ENCODE results near the gene FBRS. TPM values are rescaled to one million over a fixed set of nuclear protein-coding genes. Genes with fewer than 3 reads are reported as not detected.

The FBRS gene
- total RNA-seq, 3 donors from 2014 or later: 132 to 158 (median 137) TPM

DNA sequence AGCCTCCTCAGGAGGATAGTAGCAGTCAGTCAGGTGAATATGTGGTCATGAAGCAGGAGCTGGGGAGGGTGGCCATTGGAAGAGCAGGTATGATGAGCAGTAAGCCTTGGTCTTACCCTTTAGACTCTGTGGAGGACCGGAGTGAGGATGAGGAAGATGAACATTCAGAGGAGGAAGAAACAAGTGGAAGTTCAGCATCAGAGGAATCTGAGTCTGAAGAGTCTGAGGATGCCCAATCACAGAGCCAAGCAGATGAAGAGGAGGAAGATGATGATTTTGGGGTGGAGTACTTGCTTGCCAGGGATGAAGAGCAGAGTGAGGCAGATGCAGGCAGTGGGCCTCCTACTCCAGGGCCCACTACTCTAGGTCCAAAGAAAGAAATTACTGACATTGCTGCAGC, 53.5 kb downstream of the FBRS start:
- DNase-seq (no peak), ATAC-seq (no peak)
- H3K9me3 Mint-ChIP-seq: no peaks in the 10 kb centered on the region
- no peaks in the 10 kb centered on the region for H3K27me3 Mint-ChIP-seq (ENCODE audit: low read depth)
- peaks cover 67% of the 10 kb centered on the region for H3K36me3 Mint-ChIP-seq (ENCODE audit: insufficient read depth)
- H3K4me1 Mint-ChIP-seq (ENCODE audit: low read depth): peaks cover 27% of the 10 kb centered on the region
- H3K4me3 Mint-ChIP-seq: no peak overlapping the region

DNA sequence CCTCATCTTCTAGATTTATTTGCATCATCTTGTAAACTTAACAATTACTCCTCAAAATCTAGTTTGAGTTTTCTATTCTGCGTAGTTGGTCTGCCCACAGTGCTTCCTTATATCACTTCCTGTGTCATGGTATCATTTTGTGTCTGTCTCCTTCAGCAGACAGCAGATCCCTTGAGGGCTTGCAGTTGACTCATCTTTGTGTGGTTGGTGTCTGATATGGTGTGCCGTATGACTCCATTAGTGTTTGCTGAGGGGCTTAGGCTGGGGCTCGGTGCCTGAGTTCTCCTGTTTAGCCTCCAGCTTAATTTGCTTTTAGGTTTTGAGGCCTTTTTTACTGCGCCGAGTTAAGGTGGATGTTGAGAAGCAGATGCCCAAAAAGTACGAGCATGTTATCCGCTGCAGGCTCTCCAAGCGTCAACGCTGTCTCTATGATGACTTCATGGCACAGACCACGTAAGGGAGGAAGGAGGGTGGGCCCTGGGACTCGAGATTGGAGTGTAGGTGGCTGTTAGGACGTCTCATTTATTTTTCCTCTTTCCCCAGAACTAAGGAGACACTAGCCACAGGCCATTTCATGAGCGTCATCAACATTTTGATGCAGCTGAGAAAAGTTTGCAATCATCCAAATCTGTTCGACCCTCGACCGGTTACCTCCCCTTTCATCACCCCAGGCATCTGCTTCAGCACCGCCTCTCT, 57.7 kb downstream of the FBRS start:
- Mint-ChIP-seq H3K4me1 (ENCODE audit: low read depth) (peaks cover 33% of the 10 kb centered on the region), H3K27me3 (ENCODE audit: low read depth) (no peaks in the 10 kb centered on the region), H3K36me3 (ENCODE audit: insufficient read depth) (peaks cover 52% of the 10 kb centered on the region), H3K9me3 (no peaks in the 10 kb centered on the region), H3K4me3 (peak overlapping the region; percentile 45)
- peak; percentile 98 to 100 for ATAC-seq
- DNase-seq: peak; percentile 34

DNA sequence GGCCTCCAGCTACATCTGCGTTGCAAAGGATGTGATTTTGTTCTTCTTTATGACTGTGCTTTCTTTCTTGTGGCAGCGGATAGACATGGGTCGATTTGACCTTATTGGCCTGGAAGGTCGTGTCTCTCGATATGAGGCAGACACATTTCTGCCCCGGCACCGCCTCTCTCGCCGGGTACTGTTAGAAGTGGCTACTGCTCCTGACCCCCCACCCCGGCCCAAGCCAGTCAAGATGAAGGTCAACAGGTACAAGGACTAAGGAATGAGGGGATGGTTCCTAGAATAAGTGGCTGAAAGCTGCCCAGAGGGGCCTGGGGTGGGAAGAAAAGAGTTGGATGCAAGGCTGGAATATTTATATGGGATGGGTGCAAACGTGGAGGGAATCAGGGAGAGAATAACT, 61.9 kb downstream of the FBRS start:
- peaks cover 25% of the 10 kb centered on the region for H3K4me1 Mint-ChIP-seq (ENCODE audit: low read depth)
- H3K9me3 Mint-ChIP-seq: no peaks in the 10 kb centered on the region
- no peaks in the 10 kb centered on the region for H3K27me3 Mint-ChIP-seq (ENCODE audit: low read depth)
- no peak for DNase-seq
- H3K36me3 Mint-ChIP-seq (ENCODE audit: insufficient read depth): peaks cover 60% of the 10 kb centered on the region
- no peak overlapping the region for H3K4me3 Mint-ChIP-seq
- ATAC-seq: no peak

Other genes with a start within 250 kb of the FBRS start
- 100 to 1,000 TPM; 226 to 283 (median 250) TPM for gene DCTPP1, start 228.4 kb upstream of the FBRS start, total RNA-seq
- gene SEPHS2, start 212.6 kb upstream of the FBRS start, total RNA-seq: 10 to 100 TPM; 64.5 to 69.1 (median 67.1) TPM
- 100 to 1,000 TPM; 193 to 259 (median 220) TPM for gene ITGAL, start 185.7 kb upstream of the FBRS start, total RNA-seq
- 10 to 100 TPM in 2 of 3 donors, 1 to 10 TPM in 1; 9.1 to 10.7 (median 10.5) TPM for gene ZNF768, start 131.9 kb upstream of the FBRS start, total RNA-seq
- gene ZNF747, start 123.6 kb upstream of the FBRS start, total RNA-seq: 10 to 100 TPM; 14.2 to 15.4 (median 15.2) TPM
- 10 to 100 TPM; 21.2 to 23.4 (median 22.5) TPM for gene ZNF764, start 100.1 kb upstream of the FBRS start, total RNA-seq
- gene ZNF688, start 86.7 kb upstream of the FBRS start, total RNA-seq: 1 to 10 TPM; 5.6 to 8.1 (median 7.4) TPM
- 1 to 10 TPM; 4.7 to 9.5 (median 6.8) TPM for gene ZNF785, start 72.7 kb upstream of the FBRS start, total RNA-seq
- gene ZNF689, start 48.0 kb upstream of the FBRS start, total RNA-seq: 10 to 100 TPM; 15.4 to 16.9 (median 16.0) TPM
- gene PRR14, start 7.5 kb upstream of the FBRS start, total RNA-seq: 10 to 100 TPM; 65.1 to 85.3 (median 71.0) TPM
- gene SRCAP, start 40.7 kb downstream of the FBRS start, total RNA-seq: 100 to 1,000 TPM in 1 of 3 donors, 10 to 100 TPM in 2; 86.3 to 100 (median 96.5) TPM
- 10 to 100 TPM; 31.1 to 34.5 (median 31.9) TPM for gene PHKG2, start 90.0 kb downstream of the FBRS start, total RNA-seq
- 1 to 10 TPM; 2.8 to 4.7 (median 4.3) TPM for gene CFAP119, start 103.6 kb downstream of the FBRS start, total RNA-seq
- gene RNF40, start 103.9 kb downstream of the FBRS start, total RNA-seq: 100 to 1,000 TPM; 111 to 115 (median 113) TPM
- 1 to 10 TPM; 5.3 to 7.0 (median 7.0) TPM for gene ZNF629, start 128.8 kb downstream of the FBRS start, total RNA-seq
- 10 to 100 TPM; 22.1 to 24.8 (median 23.7) TPM for gene BCL7C, start 235.6 kb downstream of the FBRS start, total RNA-seq
- gene CTF1, start 238.2 kb downstream of the FBRS start, total RNA-seq: under 1 TPM; 0.18 to 0.33 (median 0.28) TPM

All from activated T-cell treated with anti-CD3 and anti-CD28 coated beads, Interleukin-2, amount 50 U/mL, for 4 hours (primary cell).